A673 (cell line): ENCODE data around the gene PON2.

Experiments used
- CTCF ChIP-seq: fragments of 300-800, 200-600 bp; sonication (generic); conservative IDR thresholded peaks from 2 replicates; pipeline ENCODE4 v1.5.1; 2017; ENCODE audit warnings: low read depth, mild to moderate bottlenecking, antibody characterized with exemption, low read length, moderate library complexity, mixed read lengths
- EZH2 ChIP-seq: fragments of 200-600 bp; sonication (generic); IDR thresholded peaks from 2 replicates; pipeline ENCODE4 v1.6.1; 2017; ENCODE audit warnings: borderline replicate concordance, low read depth, mild to moderate bottlenecking, mixed read lengths, antibody characterized with exemption, low read length; ENCODE audit not compliant: poor library complexity, severe bottlenecking

GRCh38 chr7:95434557-95435421, at the start of gene PON2:
- TF ChIP-seq CTCF (no peak), EZH2 (no peak)
